Skin of body (tissue), 2 donors: ENCODE measurements around the gene NF2. TPM values are rescaled to one million over a fixed set of nuclear protein-coding genes. Genes with fewer than 3 reads are reported as not detected.

Experiments used
- DNase-seq: peaks from one replicate; lab custom pipeline; 2025; lab: John Stamatoyannopoulos, UW
- total RNA-seq: library from RNA; depleted of rRNA; stranded (reverse); fragments of >200 nt; gene quantifications from one replicate; pipeline ENCODE4 v1.2.3, GENCODE V29; 2014

The NF2 gene
- total RNA-seq, 1 donor from 2014 or later = 20.3 TPM

GRCh38 chr22:29663180-29663821 lies 59.9 kb downstream of the NF2 start:
- peak; percentile 45 for DNase-seq

GRCh38 chr22:29665486-29665885 lies 62.1 kb downstream of the NF2 start:
- DNase-seq = no peak

- DNase-seq = no peak
These were observed 65.2 kb downstream of the NF2 start for GRCh38 chr22:29668673-29669072.

GRCh38 chr22:29670626-29671025 lies 67.2 kb downstream of the NF2 start:
- DNase-seq = no peak

DNA sequence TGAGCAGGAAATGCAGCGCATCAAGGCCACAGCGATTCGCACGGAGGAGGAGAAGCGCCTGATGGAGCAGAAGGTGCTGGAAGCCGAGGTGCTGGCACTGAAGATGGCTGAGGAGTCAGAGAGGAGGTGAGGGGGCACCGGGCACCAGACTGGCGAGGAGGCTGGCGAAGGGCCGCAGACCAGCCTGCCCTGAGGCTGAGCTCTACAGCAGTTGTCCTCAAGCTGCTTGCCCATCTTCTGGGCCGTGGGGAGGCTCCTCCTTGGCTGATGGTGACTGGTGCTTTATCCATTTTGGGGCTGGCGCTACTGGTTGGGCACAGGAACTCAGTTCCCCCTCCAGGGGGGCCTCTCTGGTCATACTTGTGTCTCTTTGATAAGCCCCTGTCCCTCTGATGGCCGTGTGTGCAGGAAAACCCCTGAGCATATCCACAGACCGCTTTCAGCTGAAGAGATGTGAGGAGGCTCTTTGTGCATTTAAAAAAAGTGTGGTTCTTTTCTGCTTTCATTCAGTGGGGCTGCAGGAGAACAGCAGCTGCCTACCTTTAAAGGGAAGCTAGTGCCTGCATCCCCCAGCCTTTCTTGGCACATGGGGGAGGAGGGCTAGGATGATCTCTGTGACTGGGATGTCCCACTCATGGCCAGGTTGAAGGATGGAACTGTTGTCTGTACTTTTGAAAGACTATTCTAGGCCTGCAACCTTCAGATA lies 70.1 kb downstream of the NF2 start:
- no peak for DNase-seq

- DNase-seq = no peak
These were observed 70.7 kb downstream of the NF2 start for GRCh38 chr22:29674121-29674520.

DNA sequence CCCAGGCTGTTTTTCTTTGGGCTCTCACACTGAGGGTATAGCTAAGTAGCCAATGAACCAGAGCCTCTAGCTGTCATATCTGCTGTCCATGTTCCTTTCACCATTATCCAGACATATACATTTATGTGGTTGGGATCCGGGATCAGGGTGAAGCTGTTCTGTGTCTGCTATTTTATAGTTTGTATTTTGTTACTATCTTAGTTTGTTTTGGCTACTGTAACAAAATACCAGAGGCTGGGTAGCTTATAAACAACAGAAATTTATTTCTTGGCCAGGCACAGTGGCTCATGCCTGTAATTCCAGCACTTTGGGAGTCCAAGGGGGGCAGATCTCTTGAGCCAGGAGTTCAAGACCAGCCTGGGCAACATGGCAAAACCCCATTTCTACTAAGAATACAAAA lies 75.9 kb downstream of the NF2 start:
- no peak for DNase-seq

DNA sequence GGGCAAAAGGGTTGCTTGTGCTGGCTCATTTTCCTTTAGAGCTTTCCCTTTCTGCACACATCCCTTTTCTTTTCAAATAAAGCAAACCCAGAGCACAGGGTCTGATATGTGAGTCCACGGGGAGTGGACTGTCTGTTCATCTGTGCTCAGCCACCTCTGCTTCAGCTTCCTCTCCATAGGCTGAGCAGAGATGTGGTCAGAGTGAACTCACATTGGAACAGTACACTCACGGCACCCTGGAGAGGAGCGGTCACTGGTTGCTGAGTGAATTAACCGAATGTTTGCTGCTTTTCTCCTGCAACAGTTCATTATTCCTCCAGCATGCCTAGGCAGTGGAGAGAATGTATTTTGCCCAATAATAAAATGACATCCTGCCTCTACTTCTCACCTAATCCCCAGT lies 80.1 kb downstream of the NF2 start:
- DNase-seq = no peak

DNA sequence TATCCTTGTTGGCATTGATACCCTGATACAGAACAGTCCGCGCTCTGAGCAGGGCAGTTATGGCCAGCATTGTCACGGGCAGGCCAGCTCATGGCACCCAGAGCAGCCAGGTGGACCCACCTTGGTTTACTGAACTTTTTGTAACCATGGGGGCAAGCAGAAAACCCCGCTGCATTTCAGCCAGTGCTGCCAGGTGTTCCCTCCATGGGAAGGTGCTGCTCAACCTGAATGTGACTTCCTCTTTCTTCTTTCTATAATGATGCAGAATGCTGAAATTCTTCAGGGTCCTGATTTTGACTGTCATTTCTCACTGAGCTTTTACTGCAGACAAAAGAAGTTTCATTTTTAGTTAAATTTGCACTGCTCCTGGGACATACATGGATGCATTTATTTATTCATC lies 80.8 kb downstream of the NF2 start:
- no peak for DNase-seq

- DNase-seq = no peak
These were observed 85.9 kb downstream of the NF2 start for GRCh38 chr22:29689206-29689879.

DNA sequence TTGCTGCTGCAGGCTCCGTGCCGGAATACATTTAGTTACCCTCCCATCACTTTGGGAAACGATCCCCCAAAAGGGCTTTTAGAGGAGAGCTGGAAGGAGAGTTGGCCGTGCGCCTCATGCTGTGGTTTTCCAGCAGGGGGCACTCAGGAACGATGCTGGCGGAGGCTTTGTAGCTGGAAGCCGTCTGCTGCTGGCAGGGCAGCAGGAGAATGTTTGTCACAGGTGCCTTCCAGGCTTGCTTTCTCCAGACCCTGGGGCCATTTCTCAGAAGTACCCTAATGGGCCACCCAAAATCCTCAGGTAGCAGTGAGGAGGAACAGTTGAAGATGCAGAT lies 86.4 kb downstream of the NF2 start:
- peak; percentile 10 for DNase-seq

- no peak for DNase-seq
These were observed 87.0 kb downstream of the NF2 start for GRCh38 chr22:29690476-29690875.

- no peak for DNase-seq
These were observed 88.3 kb downstream of the NF2 start for GRCh38 chr22:29691636-29692326.

- DNase-seq = no peak
These were observed 88.9 kb downstream of the NF2 start for GRCh38 chr22:29692327-29692640.

GRCh38 chr22:29693161-29693560 lies 89.7 kb downstream of the NF2 start:
- DNase-seq = no peak

DNA sequence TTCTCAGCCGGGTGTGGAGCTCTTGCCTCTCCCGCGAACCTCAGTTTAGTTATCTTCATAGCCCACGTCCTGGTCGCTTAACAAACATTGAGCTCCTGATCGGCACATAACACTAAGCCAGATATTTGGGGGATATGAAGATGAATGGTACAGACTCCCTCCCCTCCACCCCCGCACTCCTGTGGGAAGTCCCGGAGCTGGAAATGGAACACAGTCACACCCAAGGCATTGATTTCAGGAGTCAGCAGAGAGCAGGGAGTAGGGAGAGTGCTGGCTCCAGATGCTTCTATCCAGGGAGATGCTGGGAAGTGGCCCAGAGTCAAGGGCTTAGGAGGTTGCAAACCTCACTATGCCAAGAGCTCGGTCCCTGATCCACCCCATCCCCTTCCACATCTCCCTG lies 90.2 kb downstream of the NF2 start:
- no peak for DNase-seq

DNA sequence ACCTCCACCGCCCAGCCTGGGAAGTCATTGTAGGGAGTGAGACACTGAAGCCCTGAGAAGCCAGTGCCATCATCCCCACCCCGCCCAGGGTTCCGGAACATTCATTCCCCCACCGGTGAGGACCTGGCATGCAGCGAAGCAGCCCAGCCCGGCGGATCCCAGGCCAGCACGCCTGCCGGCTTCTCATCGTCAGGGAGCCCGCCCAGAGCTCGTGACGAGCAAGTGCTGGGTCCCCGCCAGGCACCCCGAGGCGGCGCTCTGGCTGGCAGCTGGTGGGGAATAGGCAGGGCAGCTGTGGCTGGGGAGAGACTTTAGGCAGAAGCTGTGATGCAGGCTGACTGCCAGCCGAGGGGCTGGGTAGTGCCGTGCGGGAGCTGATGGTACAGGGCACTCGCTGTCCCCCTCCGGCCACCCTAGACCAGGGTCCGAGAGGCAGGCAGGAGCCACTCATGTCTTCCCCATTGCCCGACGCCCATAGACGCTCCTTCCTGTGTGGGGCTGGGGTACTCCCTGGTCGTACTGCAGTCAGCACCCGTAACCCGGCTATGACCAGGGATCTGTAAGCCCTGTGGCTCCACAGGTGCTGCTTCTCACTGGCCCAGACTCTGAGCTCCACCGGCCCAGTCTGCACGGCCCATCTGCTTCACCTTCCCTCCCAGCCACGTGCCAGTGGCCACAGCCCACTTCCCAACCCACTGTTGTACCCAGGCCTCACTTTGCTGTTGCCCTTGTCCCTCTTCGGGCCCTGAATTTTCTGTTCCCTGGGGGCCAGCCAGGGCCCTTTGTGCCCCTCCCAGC lies 91.9 kb downstream of the NF2 start:
- DNase-seq = no peak

DNA sequence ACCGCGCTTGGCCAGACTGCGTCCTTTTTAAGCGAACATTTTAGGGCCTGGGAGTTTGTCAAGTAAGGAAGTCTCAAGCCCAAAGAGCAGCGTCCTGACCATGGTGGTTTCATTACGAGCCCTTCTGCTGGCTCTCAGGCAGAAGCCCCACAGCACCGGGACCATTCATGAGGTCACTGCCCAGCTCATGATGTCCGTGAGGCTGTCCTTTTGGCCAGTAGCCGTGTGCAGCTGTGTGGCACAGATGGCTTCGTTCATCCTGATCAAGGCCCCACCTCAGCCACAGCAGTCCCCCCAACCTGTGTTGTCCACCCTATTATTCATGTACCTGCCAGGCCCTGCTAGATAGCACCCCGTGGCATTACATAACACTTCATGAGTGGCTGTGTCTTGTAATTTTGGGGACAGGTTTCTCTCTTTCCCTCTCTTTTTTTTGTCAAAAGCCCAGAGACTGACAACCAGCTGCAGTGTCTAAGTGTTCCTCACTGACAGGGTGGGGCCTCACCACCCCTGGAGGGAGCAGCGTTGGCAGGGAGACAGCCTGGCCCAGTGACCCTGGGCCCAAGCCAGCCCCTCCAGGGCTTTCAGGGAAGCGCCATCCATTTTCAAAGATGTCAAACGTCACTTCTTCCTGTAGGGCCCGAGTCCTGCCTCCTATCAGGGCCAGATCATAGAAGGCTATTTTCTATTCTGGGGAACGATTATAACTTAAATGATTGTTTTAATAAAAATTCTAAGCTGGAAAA lies 94.6 kb downstream of the NF2 start:
- DNase-seq = no peak

DNA sequence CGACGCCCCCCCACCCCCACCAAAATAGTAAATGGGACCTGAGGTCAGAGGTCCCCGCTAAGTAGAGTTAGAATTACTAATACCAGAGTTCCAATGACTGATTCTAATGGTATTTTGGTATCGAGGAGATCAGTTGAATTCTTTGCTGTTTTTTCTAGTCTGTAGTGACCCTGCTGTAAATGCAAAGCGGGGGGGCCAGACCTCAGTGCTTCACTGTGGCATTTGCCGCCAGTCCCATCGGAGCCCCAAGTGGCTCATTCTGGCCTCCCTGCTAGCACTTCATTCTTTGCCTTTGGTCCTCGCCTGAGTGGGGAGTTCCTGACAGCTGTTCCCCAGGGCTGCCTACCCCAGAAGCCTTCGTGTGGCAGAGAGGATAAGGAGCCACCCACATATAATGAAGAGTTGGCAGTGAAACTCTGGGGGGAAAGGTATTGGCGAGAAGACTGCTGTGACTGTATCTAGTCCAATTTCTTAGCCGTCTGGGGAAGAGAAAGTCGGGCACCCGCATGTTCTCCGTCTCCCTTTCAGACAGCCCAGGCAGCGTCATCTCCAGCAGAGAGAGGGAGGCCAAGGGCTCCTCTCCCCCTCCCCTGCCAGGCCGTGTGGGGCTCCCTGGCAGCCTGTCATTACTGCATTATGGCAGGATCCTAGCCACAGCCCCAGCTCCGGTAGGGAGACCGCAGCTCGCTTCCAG lies 96.9 kb downstream of the NF2 start:
- DNase-seq = no peak

DNA sequence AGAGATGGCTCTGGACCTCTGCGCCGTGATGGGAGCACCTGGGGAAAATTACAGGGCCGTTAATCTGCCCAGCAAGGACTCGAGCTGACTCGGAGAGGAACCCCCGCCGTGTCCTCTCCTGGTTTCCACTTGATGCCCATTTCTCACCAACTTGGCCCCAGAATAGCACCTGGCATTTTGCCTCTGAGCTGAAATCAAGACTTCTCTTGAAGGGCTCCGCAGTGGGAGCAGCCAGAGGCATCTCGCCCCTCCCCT lies 97.4 kb downstream of the NF2 start:
- no peak for DNase-seq
